Fibroblast of mammary gland (primary cell): ENCODE results near the gene THBS1.

Source experiments
- DNase-seq: peaks from one replicate; pipeline ENCODE4 v3.0.0-alpha.2; 2010; ENCODE audit warnings: low read depth
- H3K4me3 ChIP-seq: 2 replicates; pipeline ENCODE4 v1.5.1; 2011; ENCODE audit warnings: low read depth, mild to moderate bottlenecking, low read length, moderate library complexity; ENCODE audit not compliant: control insufficient read depth
- TF ChIP-seq, protein P1 (sequence below): conservative IDR thresholded peaks from 2 replicates; pipeline ENCODE4 v1.5.1; 2011; ENCODE audit warnings: low read depth, low read length, inconsistent platforms; ENCODE audit not compliant: control insufficient read depth, insufficient read depth

THBS1 gene

DNA sequence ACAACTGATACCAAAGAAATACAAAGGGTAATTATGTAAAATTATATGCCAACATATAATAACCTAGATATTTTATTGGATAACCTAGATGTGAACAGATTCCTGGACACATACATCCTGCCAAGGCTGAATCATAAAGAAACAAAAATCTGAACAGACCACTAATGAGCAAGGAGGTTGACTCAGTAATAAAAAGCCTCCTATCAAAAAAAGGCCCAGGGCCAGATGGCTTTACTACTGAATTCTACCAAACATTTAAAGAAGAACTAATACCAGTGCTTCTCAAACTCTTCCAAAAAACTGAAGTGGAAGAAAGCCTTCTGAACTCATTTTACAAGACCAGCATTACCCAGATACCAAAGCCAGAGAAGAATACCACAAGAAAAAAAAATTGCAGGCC is 32.4 kb downstream of the THBS1 start:
- TF ChIP-seq, protein P1, sequence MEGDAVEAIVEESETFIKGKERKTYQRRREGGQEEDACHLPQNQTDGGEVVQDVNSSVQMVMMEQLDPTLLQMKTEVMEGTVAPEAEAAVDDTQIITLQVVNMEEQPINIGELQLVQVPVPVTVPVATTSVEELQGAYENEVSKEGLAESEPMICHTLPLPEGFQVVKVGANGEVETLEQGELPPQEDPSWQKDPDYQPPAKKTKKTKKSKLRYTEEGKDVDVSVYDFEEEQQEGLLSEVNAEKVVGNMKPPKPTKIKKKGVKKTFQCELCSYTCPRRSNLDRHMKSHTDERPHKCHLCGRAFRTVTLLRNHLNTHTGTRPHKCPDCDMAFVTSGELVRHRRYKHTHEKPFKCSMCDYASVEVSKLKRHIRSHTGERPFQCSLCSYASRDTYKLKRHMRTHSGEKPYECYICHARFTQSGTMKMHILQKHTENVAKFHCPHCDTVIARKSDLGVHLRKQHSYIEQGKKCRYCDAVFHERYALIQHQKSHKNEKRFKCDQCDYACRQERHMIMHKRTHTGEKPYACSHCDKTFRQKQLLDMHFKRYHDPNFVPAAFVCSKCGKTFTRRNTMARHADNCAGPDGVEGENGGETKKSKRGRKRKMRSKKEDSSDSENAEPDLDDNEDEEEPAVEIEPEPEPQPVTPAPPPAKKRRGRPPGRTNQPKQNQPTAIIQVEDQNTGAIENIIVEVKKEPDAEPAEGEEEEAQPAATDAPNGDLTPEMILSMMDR: no peak
- no peak overlapping the region for H3K4me3 ChIP-seq
- peak; percentile 34 for DNase-seq

DNA sequence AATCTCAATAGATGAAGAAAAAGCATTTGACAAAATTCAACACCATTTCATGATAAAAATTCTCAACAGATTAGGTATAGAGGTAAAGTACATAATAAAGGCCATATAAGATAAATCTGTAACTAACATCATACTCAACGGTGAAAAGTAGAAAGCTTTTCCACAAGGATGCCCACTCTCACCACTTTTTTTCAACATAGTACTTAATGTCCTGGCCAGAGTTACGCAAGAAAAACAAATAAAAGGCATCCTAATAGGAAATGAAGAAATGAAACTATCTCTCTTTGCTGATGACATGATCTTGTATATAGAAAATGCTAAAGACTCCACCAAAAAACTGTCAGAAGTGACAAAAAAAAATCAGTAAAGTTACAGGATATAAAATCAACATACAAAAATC is 33.0 kb downstream of the THBS1 start:
- TF ChIP-seq, protein P1: no peak
- peak; percentile 21 for DNase-seq
- no peak overlapping the region for H3K4me3 ChIP-seq

DNA sequence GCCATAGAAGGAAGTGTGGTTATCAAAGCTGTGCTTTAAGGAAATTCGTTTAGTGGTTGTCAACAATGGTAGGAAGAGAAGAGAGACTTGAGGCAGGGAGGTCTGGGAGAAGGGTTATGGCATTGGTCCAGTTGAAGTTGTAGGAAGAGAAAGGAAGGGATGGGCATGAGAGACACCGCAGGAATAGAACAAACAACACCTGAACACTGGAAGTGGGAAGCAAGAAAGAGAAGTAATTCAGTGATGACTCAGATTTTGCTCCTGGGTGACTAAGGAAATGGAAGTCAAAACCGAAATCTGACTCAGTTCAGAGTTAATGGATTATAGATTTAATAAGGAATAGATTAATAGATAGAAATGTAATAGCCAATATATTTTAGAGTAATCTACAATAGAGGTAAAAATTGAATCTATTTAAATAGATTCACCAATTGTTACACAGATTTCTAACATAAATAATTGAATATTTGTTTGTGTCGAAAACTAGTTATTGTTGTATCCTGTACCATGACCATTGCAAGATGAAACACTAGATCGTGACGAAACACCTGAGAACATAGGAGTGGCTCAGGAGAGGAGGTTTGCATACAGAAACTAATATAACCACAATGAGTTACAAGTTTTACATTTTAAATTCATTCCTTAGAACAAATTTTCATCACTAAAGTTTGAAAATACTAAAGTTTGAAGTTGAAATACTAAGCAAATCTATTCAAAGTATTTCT is 36.0 kb downstream of the THBS1 start:
- no peak overlapping the region for H3K4me3 ChIP-seq
- TF ChIP-seq, protein P1: no peak
- peak; percentile 23 for DNase-seq

DNA sequence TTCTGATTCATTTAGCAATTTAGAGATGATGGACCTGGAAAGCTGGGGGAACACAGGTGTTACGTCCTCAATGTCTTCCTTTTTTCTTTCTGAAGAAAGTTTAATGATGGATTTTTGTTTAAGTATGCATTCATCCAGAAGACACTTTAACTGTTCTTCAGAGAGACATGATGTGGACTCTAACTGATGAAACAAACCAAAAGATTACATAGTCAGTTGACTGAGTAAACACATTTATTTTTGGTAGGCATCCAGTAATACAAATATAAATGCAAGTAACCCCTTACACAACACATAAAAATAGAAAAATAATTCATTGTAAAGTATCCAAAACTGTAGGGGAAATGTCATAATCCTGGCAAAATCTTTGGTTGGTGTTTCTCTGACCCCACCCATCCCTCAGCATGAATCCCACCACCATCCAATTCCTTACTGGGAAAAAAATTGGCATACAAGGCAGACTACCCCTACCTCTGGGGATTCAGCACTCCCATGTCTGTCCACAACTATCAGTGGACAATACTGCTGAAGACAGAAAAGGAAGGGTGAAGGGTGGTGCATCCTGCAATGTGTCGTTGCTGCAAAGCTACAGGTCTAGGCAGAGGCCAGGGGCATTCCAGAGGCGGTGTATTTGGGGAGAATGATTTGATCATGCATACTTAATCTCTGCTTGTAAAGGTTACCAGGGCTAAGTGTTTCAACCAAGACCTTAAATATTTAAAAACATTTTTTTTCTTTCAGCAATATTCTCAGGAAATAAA is 37.4 kb downstream of the THBS1 start:
- TF ChIP-seq, protein P1: no peak
- no peak for DNase-seq
- H3K4me3 ChIP-seq: no peak overlapping the region

DNA sequence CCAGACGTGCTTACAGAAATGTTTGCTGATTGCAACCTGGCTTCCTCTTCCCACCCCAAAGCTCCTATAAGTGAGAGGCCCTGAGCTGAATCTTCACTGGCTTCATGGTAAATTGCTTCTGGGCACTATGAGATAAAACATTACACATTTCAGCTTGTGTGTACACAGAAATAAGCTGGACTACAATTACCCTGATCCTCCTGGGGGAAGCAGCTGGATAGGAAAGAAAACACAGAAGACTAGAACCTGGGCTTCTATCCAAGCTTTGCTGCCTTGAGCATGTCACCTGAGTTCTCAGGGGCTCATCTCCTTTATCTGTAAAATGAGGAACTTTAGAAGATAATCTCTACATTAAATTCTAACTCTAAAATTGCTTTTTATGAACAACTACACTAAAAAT is 40.3 kb downstream of the THBS1 start:
- no peak overlapping the region for H3K4me3 ChIP-seq
- TF ChIP-seq, protein P1: no peak

DNA sequence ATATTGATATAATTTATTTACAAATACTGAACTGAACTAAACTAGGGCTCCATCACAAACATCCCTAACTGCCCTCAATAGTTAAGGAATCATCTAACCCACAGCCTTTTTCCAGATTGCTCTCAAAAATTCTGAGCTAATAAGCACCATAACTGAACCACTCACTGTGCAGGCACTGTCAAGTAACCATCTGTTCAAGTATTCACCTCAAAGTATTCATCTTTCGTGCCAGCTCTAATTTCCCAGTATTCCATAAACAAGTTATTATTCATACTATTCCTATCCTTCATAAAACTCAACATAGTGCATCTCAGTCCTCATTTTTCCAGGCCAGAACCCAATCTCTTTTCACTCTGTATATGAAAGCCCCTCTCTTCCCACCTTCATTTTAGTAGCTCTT is 41.1 kb downstream of the THBS1 start:
- DNase-seq: no peak
- TF ChIP-seq, protein P1: no peak
- H3K4me3 ChIP-seq: no peak overlapping the region

More for the DNA sequence above, 40.3 kb downstream of the THBS1 start:
- DNase-seq: peak; percentile 22
